Stimulated activated CD4-positive, alpha-beta T cell treated with anti-CD3 and anti-CD28 coated beads, Interleukin-15, amount 100 ng/mL, for 1 hour (primary cell): ENCODE measurements around the gene THSD4.

ENCODE experiments used
- DNase-seq, 2 donors: peaks; one replicate each; pipeline ENCODE4 v3.0.0-alpha.2; 2020; ENCODE audit warnings: low read depth in 1 of 2, low spot score in 1 of 2

Gene THSD4

GRCh38 chr15:71221417-71221816, 106.1 kb downstream of the THSD4 start:
- DNase-seq, result no peak

DNA sequence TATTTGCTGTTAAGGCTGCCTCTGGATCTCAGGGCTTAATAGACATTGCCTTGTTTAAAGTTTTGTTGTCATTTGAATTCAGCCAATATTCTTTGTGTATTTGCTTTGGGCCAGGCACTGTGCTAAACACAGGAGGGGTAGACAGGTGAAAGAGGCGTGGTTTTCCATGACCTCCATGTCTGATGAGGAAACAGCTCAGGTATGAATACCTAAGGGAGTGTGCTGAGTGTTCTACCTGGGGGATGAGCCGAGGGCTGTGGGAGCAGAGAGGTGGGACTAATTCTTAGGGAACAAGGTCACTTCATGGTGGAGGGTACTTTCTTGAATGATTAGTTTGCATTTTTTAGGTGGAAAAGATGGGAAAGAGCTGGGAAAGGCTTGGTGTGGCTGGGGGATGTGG, 108.2 kb downstream of the THSD4 start:
- DNase-seq, result no peak

DNA sequence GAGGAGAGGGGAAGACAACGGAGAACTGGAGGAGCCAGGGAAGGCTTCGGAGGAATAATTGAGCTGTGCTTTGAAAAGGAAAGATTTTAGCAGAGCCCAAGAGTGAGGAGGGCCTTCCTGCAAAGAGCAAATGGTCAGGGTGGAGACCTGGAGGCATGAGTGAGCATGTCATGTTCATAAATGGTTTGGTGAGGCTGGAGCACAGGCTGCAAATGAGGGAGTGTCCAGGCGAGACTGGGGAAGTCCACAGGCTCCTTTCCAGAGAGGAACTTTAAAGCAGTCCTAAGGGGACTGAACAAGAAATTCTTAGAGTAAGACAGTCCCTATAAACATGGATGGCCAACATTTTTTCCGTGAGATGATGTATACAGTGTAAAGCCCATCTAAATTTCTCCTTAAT, 108.8 kb downstream of the THSD4 start:
- DNase-seq, result no peak

DNA sequence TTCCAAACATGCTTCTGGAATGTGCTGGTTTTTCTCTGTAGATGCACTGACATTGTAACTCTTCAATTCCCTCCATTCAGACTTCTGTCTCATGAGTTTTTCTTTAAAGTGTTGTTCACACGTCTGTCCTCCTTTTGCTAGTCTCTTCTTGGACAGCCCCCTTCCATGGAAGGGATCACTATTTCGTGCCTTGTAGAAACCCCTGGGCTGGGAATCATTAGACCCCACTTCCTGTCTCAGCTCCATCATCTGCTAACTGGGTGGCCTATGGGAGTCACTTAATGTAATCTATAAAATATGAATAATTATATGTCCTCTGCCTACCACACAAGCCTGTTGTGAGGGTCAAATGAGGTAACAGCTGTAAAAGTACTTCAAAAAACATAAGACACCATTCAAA, 110.6 kb downstream of the THSD4 start:
- DNase-seq, result no peak

DNA sequence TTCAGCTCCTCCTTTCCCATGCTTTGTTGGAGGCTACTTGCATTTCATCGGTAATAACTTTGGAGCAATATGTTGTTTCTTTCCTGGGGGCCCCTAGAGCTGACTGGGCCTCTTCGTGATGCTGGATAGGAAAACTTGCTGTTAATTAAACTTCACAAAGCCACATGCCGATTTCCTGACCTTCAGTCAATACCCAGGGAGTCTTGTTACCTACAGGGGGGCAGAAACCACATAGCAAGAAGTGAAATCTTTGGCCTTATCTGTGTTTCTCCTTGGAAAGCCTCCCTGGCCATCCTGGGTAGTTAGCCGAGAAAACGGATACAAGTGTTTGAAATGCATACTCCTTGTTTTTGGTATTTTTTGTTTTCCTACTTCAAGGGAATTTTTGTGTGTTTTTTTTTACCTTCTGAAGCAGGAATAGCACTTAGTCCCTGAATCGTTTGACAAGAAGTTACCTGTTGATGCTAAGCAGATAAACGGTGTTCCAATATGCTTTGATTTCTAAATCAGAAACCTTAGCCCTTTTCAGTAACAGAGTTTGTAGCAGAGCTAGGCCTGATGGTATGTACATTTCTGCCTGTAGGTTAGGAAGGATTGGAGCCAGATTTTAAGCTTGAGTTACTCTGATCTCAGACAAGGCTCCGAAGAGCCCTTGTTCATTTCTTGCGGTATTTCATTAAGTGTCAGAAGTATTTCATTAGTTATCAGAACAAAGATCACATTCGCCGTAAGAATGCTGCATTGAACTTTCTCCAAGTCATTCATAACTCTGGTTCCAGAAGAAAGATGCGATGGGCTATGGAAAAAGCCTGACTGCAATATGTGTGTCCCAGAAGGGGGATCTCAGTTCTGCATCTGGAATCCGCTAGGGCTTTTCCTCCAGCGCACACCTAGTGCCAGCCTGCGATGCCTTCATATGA, 111.5 kb downstream of the THSD4 start:
- DNase-seq, result no peak

DNA sequence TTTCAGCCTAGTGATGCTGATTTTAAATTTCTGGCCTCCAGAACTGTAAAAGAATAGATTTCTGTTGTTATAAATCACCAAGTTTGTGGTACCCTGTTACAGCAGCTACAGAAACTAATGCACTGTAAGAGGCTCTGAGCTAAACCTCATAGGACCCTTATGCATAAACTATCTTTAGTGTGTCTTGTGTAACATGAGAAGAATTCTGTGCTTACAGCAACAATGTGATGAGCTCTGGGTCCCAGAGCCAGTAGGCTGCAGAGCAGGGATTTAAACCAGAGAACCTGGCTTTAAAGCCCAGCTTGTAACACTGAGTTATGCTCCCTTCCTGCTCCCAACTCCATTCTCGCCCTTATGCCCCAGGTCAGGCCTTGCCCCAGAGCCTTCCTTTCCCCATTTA, 113.1 kb downstream of the THSD4 start:
- DNase-seq, result no peak

DNA sequence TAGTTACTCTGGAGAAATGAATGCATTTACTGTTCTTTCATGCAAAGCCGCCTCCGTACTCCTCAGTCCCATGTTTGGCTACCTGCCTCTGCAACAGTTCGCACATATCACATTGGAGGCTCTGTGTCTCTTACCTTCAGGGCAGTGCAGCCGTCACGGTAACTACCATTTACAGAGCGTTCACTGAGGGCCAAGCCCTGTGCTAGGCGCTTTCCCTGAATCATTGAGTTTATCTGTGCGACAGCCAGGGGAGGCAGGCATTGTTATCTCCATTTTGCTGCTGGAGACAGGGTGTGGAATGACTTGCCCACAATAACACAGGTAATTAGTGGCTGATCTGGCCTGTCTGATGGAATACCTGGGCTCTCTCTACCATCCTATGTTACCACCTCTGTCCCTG, 115.0 kb downstream of the THSD4 start:
- DNase-seq, result no peak

DNA sequence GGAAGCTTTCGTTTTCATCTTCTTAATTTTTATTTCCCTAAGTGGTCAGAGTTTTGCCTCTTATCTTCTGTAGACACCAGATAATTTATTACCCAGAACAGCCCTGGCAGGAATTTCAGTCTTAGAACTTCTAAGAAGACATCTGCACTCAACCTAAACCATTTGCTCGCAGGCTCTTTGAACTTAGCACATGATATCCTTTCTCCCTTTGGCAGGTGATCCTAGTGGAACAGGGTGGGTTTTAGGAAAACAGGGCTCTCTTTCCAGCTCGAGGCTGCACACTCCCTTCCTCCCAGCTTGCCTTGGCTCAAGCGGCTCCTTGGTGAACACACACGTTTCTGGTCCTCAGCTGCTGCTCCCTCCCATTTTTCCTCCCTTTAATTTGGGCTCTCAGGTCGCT, 116.5 kb downstream of the THSD4 start:
- no peak for DNase-seq

DNA sequence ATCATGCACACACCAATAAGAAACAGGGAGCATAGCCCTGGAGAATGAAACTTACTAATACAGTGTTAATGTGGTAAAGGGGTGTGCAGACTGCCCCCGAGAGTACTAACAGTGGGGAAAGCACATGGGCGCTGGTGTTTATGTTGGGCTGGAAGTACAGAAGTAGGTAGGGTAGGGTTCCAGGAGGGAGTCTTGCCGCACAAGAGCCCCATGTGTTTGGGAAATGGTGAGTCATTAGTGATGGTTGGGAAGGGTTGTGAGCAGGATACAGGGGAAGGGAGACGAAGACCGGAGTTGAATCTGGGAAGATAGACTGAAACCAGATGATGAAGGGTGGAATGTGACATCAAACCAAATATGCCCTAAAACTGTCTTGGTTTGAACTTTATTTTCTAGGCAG, 117.1 kb downstream of the THSD4 start:
- no peak for DNase-seq

- no peak for DNase-seq
Observed at GRCh38 chr15:71237456-71238188, 122.4 kb downstream of the THSD4 start.

GRCh38 chr15:71238926-71239325, 123.7 kb downstream of the THSD4 start:
- DNase-seq, result no peak

DNA sequence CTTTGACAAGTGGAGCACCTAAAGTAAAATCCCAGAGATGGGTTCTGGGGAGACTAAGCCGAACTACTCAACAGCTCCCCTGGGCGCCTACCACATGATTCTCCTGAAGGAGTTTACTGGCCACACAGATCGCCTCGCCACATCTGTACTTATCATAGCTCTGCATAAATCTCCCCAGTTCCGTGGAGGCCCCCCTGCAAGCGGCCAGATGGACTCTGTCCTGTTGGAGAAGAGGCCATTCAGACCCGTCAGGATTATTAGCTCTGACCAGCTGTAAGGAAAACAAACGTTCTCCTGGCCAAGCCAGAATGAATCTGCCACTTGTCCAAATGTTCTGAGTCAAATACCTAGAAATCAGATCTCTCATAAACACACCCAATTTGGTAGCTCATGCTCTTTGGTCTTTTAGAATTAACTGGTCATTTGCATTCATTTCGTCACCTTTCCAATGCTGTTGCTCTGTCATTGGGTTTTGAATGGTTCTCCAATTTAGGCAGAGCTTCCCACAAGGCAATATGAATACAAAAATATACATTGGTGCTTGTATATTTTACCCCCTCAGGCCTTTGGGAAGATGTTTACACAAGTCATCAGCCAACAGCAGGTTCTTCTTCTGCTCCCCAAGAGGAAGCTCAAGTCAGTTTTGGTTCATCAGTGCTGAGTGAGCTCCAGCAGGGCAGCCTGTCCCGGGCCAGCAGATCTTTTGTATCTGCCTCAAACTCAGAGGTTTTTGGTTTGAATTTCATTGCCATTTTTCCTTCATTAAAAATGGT, 124.5 kb downstream of the THSD4 start:
- no peak for DNase-seq

GRCh38 chr15:71242292-71242691, 127.0 kb downstream of the THSD4 start:
- DNase-seq, result no peak

DNA sequence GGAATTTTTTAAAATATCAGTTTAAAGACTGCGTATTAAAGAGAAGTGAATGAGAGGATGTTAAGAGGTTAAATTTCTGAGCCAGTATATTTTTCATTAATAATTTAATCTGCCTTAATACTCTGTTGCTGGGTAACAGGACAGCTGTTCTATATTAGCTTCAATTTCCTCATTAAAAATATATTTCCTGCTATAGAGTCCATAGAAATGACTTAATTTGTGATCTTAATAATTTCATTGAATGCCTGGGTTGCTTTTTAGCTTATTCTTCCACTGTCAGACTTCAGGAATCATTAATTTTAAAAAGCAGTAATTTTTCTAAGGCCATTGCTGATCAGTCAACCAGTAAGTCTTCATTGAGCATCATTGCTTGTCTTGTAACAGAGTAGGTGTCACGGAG, 129.0 kb downstream of the THSD4 start:
- DNase-seq, result no peak

DNA sequence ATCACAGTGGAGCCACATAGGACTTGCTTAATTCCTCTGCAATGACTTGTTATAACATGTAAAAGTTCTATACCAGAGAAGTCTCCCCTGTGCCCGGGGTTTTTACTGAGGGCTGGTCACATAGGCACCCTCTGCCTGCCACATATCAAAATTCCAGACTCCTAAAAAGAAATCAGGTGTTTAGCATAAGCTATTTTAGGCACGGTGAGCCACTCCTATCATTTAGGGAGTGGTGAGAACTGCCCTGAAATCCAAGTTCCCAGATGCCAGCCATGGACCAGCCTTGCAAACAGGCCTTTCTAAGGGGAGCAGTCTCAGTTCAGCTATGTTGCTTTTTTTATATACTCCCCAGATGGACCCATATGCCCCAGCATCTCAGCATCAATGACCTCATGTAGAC, 130.3 kb downstream of the THSD4 start:
- no peak for DNase-seq

- DNase-seq, result no peak
Observed at GRCh38 chr15:71248386-71248785, 133.1 kb downstream of the THSD4 start.

- no peak for DNase-seq
Observed at GRCh38 chr15:71249986-71250385, 134.7 kb downstream of the THSD4 start.

GRCh38 chr15:71250936-71251583, 135.8 kb downstream of the THSD4 start:
- DNase-seq, result no peak

GRCh38 chr15:71251584-71252043, 136.3 kb downstream of the THSD4 start:
- no peak for DNase-seq

DNA sequence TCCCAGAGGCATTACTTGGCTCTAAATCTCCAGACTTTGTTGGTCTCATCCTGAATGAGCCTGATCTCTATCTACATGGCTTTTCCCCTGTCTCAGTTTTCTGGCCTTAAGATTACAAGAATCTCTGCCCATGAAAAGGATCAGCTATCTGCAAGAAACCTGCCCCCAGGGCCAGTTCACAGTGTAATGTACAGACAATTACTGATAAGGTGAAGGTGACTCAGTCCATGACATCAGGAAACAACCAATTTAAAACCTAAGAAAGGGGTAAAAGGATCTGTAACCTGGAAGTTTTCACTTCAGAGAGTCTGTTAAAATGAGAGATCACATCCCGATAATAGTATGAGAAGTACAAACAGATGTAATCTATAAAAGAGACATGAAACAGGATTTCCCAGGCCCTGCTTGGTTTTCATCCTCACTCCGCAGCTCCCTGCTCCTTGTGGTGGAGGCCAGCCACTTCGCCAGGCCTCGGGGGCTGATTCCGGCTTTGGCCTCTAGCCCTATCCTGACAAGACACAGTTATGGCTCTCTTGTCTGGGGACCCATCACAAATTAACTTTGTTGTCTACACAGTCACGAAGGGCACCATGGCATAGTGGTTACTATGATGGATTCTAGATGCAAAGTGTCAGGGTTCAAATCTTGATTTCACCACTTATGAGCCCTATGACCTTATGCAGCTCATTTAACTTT, 136.9 kb downstream of the THSD4 start:
- no peak for DNase-seq

DNA sequence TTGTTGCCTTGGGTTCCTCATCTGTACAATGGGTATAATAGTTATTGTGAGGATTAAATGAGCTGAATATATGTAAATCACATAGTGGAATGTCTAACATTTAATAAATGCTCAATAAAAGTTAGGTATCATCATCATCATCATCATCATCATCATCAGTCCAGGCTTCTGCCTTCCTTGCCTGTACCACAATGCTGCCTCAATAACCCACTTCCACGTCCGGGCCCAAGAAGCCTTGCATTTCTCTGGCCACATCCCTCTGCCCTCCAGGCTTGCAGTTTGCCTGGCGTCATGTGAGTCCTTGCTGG, 137.4 kb downstream of the THSD4 start:
- DNase-seq, result no peak
